Activated T-helper 1 cell treated with anti-CD3 and anti-CD28 coated beads, Interleukin-2, amount 50 U/mL, for 16 hours (primary cell): ENCODE data around the gene CNTNAP2.

Experiments used
- DNase-seq, 2 donors: peaks; one replicate each; pipeline ENCODE4 v3.0.0-alpha.2; 2020; ENCODE audit warnings: low read depth in 1 of 2, low spot score in 1 of 2

Gene CNTNAP2

GRCh38 chr7:148161776-148162175, 2045.2 kb downstream of the CNTNAP2 start:
- DNase-seq: no peak

GRCh38 chr7:148162808-148163207, 2046.2 kb downstream of the CNTNAP2 start:
- no peak for DNase-seq

GRCh38 chr7:148163246-148163645, 2046.6 kb downstream of the CNTNAP2 start:
- DNase-seq: no peak

GRCh38 chr7:148172920-148173319, 2056.3 kb downstream of the CNTNAP2 start:
- no peak for DNase-seq

GRCh38 chr7:148173369-148173768, 2056.8 kb downstream of the CNTNAP2 start:
- DNase-seq: no peak

- DNase-seq: no peak
Measured at GRCh38 chr7:148174376-148174775, 2057.8 kb downstream of the CNTNAP2 start.

GRCh38 chr7:148175512-148175911, 2058.9 kb downstream of the CNTNAP2 start:
- no peak for DNase-seq

- DNase-seq: no peak
Measured at GRCh38 chr7:148177972-148178371, 2061.4 kb downstream of the CNTNAP2 start.

- no peak for DNase-seq
Measured at GRCh38 chr7:148180075-148180474, 2063.5 kb downstream of the CNTNAP2 start.

- DNase-seq: no peak
Measured at GRCh38 chr7:148182264-148182663, 2065.7 kb downstream of the CNTNAP2 start.

- no peak for DNase-seq
Measured at GRCh38 chr7:148185041-148185440, 2068.4 kb downstream of the CNTNAP2 start.

- no peak for DNase-seq
Measured at GRCh38 chr7:148187471-148187870, 2070.9 kb downstream of the CNTNAP2 start.

GRCh38 chr7:148191391-148192065, 2074.9 kb downstream of the CNTNAP2 start:
- no peak for DNase-seq

- DNase-seq: no peak
Measured at GRCh38 chr7:148192491-148192890, 2075.9 kb downstream of the CNTNAP2 start.

GRCh38 chr7:148201992-148202391, 2085.4 kb downstream of the CNTNAP2 start:
- no peak for DNase-seq

GRCh38 chr7:148204639-148205304, 2088.2 kb downstream of the CNTNAP2 start:
- DNase-seq: no peak

- no peak for DNase-seq
Measured at GRCh38 chr7:148209643-148210190, 2093.1 kb downstream of the CNTNAP2 start.

- no peak for DNase-seq
Measured at GRCh38 chr7:148210804-148211325, 2094.3 kb downstream of the CNTNAP2 start.

GRCh38 chr7:148211740-148212151, 2095.1 kb downstream of the CNTNAP2 start:
- DNase-seq: no peak

GRCh38 chr7:148212731-148213130, 2096.1 kb downstream of the CNTNAP2 start:
- no peak for DNase-seq

GRCh38 chr7:148214101-148214500, 2097.5 kb downstream of the CNTNAP2 start:
- DNase-seq: no peak

GRCh38 chr7:148218603-148219002, 2102.0 kb downstream of the CNTNAP2 start:
- DNase-seq: no peak
